HG03558 (cell line): ENCODE measurements around the gene MPPE1.
A peak's percentile ranks its signal among the peaks of the same experiment; 100 is the strongest.

ENCODE experiments used
- ATAC-seq: cut with Tn5 transposase; IDR thresholded peaks from one replicate; pipeline ENCODE4 v1.9.1; 2021; ENCODE audit warnings: moderate number of reproducible peaks; ENCODE audit not compliant: unreplicated experiment; ENCODE audit errors: extremely low read depth

The MPPE1 gene

DNA sequence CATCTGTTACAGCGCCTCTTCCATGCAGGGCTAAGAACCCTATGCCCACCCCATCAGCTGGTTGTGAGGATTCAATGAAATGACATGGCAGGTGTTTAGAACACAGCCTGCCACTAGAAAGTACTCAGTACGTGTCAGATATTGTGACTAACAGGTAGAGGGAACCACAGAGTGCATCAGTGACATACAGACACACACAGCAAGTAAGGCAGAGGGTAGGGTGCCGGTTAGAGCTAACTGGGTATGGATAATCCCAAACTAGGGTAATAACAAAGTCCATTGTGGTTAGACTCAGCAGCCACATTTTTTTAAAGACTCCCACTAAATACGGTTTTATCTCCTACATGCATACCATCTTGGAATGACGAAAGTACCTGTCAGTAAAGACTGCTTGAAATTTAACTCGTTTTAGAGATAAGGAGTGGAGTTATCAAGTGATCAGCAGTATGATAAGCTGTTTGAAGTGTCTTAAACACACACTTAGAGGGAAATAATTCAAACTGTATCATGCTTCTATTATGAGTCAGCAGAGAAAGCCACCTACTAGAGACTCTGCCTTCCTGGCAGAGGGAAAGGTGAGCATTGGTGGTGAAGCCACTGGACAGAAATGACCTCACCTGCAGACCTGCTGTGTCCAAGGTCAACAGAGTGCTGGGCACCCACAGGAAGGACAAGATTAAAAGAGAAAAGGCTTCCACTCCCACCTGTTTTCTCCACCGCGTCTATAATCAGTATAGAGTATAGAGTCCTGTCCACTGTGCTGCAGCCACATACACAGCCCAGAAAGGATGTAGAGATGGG, 20.6 kb downstream of the MPPE1 start:
- ATAC-seq: no peak

DNA sequence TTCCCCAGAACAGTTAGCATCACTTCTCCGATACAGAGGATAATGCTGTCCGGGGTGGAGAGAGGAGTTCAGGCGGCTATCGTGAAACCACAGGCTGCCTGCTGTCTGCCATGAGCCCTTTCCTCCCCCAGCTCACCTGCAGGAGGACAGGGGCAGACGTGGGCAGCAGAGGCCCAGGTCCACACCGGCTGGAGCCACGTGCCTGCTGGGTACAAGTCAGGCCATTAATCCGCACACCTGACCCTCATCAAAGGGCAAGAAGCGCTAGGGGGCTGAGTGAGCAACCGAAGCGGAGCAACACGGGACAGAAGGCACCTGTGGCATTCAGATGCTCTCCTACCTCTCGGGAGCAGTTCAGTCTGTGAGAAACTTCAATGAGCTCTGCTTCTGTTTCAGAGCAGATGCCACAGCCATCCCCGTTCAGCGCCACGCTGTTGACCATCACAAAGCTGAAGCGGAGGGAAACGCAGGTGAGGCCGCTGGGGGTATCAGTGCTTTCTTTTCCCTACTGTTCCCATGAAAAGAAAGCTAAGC, 21.5 kb downstream of the MPPE1 start:
- no peak for ATAC-seq

DNA sequence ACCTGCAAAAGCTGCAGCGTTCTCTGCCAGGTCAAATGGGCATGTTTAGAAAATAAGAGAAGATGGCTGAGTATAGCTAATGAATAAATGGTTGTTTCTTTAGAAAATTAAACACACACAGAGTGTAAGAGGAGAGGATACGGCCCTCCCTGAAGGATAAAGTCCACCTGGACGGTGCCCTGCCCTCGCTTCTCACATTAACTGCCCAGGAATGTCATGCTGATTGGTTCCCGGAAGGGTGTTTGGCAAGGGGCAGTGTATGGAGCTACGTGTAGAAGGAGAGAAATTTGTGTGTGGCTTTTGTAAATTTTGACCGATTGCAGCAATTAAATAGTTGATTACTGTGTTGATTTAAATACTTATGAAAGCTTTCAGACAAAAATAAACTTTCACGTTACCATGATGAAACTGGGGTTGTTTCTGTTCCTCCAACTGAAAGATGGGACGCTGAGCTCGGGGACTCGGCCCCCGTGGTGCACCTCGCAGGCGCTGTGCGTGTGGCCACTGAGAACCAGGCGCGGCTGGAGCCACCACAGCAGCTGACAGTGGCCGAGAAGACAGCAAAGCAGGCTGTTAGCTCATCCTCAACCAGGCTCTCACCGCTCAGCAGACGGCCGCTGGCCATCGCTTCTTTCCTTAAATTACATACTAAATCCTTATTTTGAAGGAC, 22.7 kb downstream of the MPPE1 start:
- ATAC-seq: no peak

DNA sequence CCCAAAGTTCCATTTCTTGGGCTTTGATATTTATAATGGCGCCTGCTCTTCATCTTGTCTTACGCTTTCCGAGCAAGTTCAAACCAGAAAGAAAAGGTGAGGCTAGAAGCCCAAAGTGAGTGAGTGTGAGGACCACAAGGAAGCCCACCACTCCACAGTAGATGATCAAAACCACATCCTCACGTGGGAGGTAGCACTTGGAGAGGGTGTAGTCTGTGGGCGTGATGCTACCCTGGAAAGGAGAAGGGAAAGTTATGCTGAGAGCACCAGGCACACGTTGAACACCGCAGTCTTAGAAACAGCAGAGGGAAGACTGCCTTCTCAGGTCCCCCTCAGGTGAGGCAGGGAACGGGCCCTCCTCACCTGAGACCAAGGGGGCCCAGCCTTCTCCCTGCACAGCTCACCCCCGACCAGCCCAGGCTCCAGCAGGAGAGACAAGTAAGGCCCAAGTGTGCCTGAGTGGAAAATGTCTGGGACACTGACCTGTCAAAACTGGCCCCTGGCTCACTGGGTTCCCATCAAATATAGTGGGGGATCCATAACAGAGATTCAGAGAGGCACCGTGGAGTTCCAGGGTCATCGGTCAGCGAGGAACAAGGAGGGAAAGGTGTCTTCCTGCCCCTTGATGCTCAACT, 23.6 kb downstream of the MPPE1 start:
- ATAC-seq: no peak

DNA sequence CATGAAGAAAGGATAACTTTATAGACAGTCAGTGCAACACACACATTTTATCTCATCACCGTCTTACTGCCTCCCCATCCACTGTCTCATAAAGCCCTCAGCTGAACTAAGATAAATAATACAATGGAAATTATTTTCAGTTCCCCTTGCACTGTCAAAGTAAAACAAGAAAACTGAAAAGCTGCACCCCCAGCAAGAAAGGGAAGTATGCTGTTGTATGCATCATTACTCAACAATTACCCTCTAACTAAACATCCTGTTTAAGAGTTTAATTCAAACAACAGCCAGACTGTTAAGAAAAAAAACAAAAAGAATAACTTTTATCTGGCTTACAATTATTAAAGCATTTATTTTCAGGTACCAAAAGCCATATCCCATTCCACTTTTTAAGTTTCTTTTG, 25.0 kb downstream of the MPPE1 start:
- ATAC-seq: peak; percentile 77

DNA sequence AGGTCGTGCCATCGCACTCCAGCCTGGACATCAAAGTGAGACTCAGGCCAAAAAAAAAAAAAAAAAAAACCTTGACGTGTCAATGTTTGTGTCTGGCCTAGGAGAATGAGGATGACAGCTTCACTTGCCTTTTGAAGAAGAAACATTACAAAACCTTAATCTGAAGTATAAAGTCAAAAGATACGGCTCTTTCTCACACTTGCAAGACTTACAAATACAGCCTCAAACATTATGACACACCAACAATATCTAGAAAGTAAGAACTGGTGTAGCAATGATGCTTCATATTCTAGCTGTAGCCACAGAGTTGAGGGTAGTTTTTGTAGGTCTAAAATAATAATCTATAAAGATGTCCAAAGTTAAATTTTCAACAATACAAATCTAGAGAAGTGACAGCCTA, 25.5 kb downstream of the MPPE1 start:
- ATAC-seq: no peak

DNA sequence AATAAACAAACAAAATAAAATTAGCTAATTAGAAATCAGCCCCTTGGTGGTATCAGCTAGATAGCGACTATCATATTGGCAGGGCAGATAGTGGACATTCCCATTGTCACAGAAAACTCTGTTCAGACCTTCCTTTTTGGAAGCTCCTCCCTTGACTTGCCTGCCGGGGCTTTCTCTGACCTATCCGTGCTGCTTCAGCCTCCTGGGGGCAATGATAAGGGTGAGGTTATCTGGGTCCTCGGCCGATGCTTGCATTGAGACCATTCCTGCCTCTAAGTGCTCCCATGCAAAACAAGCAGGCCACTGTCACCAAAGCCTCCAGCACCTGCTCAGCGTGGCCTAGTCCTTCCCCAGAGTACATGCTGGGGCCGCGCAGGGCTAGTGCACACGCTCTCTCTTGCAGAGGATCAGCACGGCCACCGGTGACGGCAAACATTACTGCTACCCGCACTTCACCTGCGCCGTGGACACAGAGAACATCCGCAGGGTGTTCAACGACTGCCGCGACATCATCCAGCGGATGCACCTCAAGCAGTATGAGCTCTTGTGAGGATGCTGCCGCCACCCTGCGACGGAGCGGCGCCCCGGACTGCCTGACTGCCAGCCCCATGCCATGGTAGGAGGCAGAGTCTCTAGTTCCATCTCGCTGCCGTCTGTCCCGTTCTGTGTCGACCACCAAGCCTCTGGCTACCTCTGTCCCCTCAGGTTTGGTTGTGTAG, 27.4 kb downstream of the MPPE1 start:
- ATAC-seq: no peak

DNA sequence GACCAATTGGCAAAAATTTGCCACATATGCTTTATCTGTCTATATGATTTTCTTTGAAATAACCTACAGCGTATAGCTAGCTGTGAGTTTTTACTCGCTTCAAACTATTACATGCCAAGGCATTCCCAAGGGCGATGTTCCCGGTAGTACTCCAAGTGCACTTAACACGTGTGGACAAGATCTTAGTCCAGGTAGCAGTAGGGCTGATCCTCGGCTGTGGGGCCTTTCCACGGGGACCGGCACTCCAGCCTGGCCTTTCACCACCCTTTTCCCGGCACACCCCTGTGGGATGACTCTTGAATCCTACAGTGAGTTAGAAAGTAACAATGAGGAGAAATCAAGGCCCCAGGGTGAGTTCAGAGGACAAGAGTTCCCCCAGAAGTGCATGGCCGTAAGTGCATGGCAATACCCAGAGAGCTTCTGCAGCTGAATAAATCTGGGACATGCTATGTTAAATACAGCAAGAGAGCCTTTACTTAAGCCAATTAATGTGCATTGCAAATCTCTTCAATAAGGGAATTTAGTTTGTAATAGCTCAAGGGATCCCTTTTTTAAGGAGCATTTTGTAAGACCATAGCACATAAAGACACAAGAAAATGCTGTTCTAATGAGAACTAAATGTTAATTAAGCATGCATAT, 30.5 kb downstream of the MPPE1 start:
- no peak for ATAC-seq

DNA sequence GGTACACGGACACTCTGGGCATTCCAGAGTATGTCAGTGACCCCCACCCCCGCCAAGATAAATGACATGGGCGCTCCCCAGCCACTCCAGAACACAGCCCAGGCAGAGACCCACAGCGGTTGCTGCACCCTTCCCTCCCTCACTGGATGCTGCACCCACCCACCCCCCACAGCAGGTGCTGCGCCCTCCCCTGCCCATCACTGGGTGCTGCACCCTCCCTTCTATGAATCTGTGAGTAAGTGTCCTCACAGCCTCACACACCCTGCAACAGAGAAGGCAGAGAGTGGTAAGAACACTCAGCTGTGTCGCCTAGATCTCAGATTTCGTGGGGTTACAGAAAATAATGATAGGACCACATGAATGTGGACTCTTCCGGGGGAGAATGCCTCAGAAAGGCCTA, 33.4 kb downstream of the MPPE1 start:
- no peak for ATAC-seq

DNA sequence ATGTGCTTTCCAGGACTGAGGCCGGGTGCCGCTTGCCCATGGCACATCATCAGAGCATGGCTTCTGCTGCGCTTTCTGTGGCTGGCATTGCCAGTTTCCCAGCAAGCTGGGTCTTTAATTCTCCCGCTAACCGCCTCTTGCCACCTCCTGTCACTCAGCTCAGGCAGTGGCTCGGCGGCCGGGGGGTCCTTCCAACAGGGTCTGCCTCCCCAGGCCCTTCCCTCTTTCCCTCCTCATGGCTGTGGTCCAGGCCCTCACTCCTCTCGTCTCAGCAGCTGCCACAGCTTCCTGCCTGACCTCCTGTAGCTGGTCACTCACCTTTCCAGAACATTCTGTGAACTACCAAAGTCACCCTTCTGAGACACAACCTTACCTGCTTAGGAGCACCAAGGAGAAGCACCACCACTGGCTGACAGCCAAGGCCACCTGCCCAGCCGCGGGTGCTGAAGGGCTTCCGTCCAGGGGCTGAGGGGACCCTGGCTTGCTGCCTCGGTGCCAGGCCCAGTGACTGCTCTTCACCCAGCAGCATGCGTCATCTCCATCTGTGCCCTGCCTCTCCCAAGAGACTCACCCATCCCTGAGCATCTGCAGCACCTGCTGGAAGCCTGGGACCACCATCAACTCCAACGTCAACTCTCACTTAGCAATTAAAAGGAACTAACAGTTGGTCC, 34.3 kb downstream of the MPPE1 start:
- ATAC-seq: no peak

DNA sequence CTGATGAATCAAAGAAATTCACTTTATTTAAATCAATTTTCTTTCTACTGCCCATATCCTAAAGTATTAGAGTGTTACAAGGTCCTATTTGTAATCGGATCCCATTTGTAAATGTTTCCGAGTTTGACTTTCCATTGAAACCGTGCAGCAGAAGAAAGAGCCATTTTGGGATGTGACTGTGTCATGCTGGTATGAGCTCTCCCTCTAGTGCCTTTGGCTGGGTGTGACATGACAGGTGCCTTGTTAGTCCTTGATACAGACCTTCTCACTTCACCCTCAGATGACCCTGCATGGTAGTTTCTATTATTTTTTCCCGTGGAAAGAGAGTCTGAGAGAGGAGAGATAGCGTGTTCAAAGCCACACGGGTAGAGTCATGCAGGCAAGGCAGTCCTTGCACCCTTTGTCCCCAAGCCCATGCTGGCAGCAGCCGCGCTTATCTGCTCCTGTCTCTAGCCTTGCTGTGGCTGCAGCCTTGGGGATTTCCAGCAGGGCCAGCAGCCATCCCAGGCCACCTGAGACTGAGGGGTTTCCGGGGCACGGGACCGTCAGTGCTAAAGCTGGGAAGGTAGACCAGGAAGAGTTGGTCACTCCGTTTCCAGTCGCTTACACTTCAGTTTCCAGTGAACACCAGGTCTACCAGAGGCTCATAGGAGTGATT, 35.5 kb downstream of the MPPE1 start:
- no peak for ATAC-seq

DNA sequence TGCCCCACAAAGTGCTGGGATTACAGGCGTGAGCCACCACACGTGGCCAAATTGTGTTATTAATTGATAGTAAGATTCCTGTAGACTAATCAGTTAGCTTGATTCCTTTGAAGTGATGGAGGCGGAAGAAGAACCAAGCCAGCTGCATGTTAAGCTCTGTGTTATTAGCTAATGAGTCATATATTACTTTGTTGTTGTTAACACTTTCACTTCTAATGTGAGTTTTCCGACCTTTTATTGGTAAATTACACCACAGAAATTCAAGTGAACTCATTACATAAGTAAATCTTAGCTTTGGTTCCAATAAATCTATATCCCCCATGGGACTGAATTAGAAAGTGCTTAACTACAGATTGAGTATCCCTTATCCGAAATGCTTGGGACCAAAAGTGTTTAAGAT, 36.6 kb downstream of the MPPE1 start:
- ATAC-seq: no peak

DNA sequence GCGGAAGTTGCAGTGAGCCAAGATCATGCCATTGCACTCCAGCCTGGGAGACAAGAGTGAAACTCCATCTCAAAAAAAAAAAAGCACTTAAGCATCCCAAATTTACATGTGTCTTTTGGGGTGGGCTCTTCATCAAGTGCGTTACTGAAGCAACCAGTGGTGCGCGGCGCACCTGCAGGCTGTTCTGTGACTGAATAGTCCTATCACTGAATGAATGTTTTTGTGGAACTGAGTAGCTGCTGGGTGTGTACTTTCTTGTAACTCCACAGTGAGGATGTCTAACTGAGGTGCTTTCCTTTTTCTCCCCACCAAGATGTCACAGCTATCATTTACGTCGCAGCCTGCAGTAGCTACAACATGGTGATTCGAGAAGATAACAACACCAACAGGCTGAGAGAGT, 39.9 kb downstream of the MPPE1 start:
- ATAC-seq: no peak

DNA sequence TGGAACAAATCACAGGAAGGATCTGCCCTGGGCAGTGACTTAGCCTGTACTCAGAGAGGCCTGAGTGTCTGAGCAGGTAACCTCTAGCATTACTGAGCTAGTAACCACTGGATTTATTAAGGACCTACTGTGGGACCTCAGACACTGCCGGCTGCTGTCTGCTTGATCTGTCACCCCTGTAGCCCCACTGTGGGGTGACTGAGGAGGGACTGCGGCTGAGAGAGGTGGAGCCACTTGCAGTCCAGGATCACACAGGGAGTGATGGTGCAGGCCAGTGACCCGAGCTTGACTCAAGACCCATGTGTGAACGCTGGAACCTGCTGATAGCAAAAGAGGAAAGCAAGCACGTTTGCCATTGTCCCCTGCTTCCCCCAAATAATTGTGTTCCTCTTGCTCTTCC, 41.4 kb downstream of the MPPE1 start:
- ATAC-seq: no peak

DNA sequence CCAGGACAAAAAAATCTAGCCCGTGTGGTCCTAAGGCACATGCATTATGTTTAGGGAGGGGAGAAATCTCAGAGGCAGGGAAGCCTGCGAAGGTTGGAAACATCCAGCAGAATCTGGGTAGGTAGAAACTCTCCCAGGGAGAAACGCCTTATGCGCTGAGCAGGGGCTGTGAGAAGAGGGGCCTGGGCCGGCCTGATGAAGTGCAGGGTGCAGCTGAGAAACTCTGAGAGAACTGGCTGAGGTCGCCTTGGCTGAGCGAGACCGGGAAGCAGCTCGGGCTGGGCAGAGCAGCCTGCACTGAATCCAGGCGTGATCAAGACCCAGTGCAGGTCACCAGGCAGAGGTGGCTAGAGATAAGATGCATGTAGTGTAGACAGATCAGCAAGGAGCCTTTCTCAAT, 41.8 kb downstream of the MPPE1 start:
- ATAC-seq: no peak

DNA sequence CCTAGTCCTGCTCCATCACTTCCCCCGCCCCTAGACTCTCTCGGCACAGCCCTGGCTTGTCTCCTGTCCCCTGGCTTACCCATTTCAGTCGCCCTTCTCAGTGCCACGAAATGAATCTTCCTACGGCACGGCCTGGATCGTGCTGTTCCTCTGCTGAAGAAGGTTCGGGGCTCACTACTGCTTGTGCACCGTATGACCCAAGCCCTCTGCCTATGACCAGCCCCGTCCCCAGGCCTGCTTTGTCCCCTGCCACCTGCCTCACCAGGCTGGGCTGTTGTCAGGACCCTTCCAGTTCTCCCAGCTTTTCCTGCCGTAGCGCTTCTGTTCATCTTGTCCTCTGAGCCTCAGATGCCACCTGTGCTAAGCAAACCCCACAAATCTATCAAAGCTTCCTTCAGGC, 43.0 kb downstream of the MPPE1 start:
- no peak for ATAC-seq

DNA sequence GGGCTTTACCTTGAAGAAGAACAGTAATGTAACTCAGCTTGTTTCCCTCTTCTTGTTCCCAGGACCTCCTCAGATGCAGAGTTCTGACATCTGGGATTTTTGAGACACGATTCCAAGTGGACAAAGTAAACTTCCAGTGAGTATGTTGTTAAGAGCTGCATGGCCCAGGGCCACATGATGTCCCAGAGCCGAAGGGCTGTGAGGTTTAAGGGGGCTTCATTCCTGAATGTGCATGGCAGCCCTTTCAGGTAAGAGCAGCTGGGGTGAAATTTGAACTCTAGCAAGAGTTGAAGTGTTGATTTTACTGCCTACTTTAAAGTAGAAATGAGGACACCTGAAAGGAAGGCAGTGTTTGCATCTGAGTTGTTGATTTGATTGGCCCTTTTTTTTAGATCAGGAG, 43.6 kb downstream of the MPPE1 start:
- ATAC-seq: no peak

DNA sequence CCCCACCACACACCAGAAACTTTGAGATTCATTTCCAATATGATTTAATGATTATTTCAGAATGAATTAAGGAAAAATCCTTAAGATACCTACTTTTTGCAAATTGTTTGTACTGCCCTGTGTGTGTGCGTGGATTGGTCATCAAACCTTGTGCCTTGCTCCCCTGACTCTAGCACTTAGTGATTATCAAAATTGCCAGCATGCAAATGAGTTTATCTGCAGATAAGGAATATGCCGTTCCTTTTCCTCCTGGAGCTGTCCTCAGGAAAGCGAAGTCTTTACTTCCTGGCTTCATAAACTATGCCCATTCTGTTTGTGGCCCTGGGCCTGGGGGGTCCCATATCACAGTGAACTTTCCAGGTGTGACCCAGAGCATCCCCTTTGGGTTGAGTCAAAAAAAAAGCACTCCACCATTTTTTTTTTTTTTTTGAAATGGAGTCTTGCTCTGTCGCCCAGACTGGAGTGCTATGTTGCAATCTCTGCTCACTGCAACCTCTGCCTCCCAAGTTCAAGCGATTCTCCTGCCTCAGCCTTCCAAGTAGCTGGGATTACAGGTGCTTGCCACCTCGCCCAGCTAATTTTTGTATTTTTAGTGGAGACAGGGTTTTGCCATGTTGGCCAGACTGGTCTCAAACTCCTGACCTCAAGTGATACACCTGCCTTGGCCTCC, 45.5 kb downstream of the MPPE1 start:
- ATAC-seq: no peak
